HEK293T (cell line): ENCODE data around the gene NOG.

ENCODE experiments used
- BHLHE40 ChIP-seq: fragments of 450-650 bp; IDR thresholded peaks from 2 replicates; pipeline ENCODE4 v1.6.1; 2016; ENCODE audit warnings: mild to moderate bottlenecking, moderate library complexity, borderline replicate concordance
- CTBP1 ChIP-seq: fragments of 450-650 bp; IDR thresholded peaks from 2 replicates; pipeline ENCODE4 v1.6.1; 2016; ENCODE audit warnings: borderline replicate concordance
- ELF4 ChIP-seq: fragments of 450-650 bp; IDR thresholded peaks from 2 replicates; pipeline ENCODE4 v1.6.1; 2017; ENCODE audit warnings: antibody characterized with exemption
- FOXA1 ChIP-seq: fragments of 450-650 bp; IDR thresholded peaks from 2 replicates; pipeline ENCODE4 v1.6.1; 2016; ENCODE audit warnings: mild to moderate bottlenecking
- FOXM1 ChIP-seq: fragments of 450-650 bp; IDR thresholded peaks from 2 replicates; pipeline ENCODE4 v1.6.1; 2017; ENCODE audit warnings: mild to moderate bottlenecking, borderline replicate concordance
- NFRKB ChIP-seq: fragments of 450-650 bp; IDR thresholded peaks from 2 replicates; pipeline ENCODE4 v1.6.1; 2016; ENCODE audit warnings: mild to moderate bottlenecking, moderate library complexity
- PKNOX1 ChIP-seq: fragments of 450-650 bp; IDR thresholded peaks from 2 replicates; pipeline ENCODE4 v1.6.1; 2016
- SP1 ChIP-seq: fragments of 450-650 bp; IDR thresholded peaks from 2 replicates; pipeline ENCODE4 v1.6.1; 2017
- TARDBP ChIP-seq: fragments of 450-650 bp; IDR thresholded peaks from 2 replicates; pipeline ENCODE4 v1.6.1; 2016
- ZNF384 ChIP-seq: fragments of 450-650 bp; IDR thresholded peaks from 2 replicates; pipeline ENCODE4 v1.6.1; 2016

GRCh38 chr17:56602292-56603130, 9.0 kb downstream of the NOG start:
- TF ChIP-seq FOXA1 (no peak), BHLHE40 (no peak), SP1 (no peak), PKNOX1 (no peak), ZNF384 (no peak), NFRKB (no peak), CTBP1 (no peak), ELF4 (no peak), FOXM1 (no peak), TARDBP (no peak)
